Common myeloid progenitor, CD34-positive (primary cell): ENCODE results near the gene BRAT1.

Experiments
- CTCF ChIA-PET: fragments of 350-600 bp; sonication (Branson Sonifier 250); formaldehyde crosslinking; loops from one replicate; lab custom pipeline; 2021; ENCODE audit warnings: antibody characterized with exemption; lab: Charles Lee
- POLR2A ChIA-PET: fragments of 350-600 bp; sonication (Branson Sonifier 250); formaldehyde crosslinking; loops from one replicate; lab custom pipeline; 2021; ENCODE audit warnings: antibody characterized with exemption; lab: Charles Lee
- DNase-seq, 3 donors: peaks; one replicate each; pipeline versions ENCODE4 v3.0.0 to v3.0.0-alpha.2; 2013
- H3K27ac ChIP-seq, 2 experiments: 1 replicate in 1 of 2; 2 replicates in 1 of 2; pipeline ENCODE4 v1.7.0; 2013; ENCODE audit warnings: inconsistent platforms in 2 of 2, low read length in 2 of 2, mild to moderate bottlenecking in 2 of 2, low read depth in 1 of 2, moderate library complexity in 1 of 2; ENCODE audit not compliant: severe bottlenecking in 2 of 2, insufficient read depth in 1 of 2, poor library complexity in 1 of 2
- H3K27me3 ChIP-seq, 5 experiments: replicated peaks in 2 of 5; 1 replicate in 3 of 5; 2 replicates in 2 of 5; pipeline versions ENCODE4 v1.6.1 to v1.7.0; 2013; ENCODE audit warnings: low read length in 4 of 5, mild to moderate bottlenecking in 2 of 5, moderate library complexity in 2 of 5, inconsistent platforms in 1 of 5; ENCODE audit not compliant: insufficient read depth in 5 of 5, control insufficient read depth in 4 of 5
- H3K36me3 ChIP-seq, 4 experiments: 1 replicate in 2 of 4; 2 replicates in 2 of 4; pipeline versions ENCODE4 v1.6.1 to v1.7.0; 2013; ENCODE audit warnings: low read length in 3 of 4, control low read depth in 1 of 4, mild to moderate bottlenecking in 1 of 4; ENCODE audit not compliant: control insufficient read depth in 4 of 4, insufficient read depth in 4 of 4
- H3K4me1 ChIP-seq, 4 experiments: 1 replicate in 3 of 4; 2 replicates in 1 of 4; pipeline versions ENCODE4 v1.6.1 to v1.7.1; 2013; ENCODE audit warnings: low read length in 3 of 4, mild to moderate bottlenecking in 3 of 4, control low read depth in 1 of 4, inconsistent platforms in 1 of 4, moderate library complexity in 1 of 4; ENCODE audit not compliant: control insufficient read depth in 4 of 4, insufficient read depth in 4 of 4; ENCODE audit errors: control extremely low read depth in 1 of 4
- H3K4me3 ChIP-seq, 7 experiments: 1 replicate in 4 of 7; 2 replicates in 3 of 7; pipeline versions ENCODE4 v1.5.1 to v1.7.0; 2013; ENCODE audit warnings: mild to moderate bottlenecking in 7 of 7, low read length in 6 of 7, moderate library complexity in 6 of 7, inconsistent platforms in 2 of 7, low read depth in 2 of 7, control low read depth in 1 of 7; ENCODE audit not compliant: insufficient read depth in 4 of 7, control insufficient read depth in 1 of 7; ENCODE audit errors: extremely low read depth in 1 of 7
- H3K9me3 ChIP-seq, 5 experiments: 1 replicate in 4 of 5; 2 replicates in 1 of 5; pipeline versions ENCODE4 v1.6.1 to v1.7.1; 2013; ENCODE audit warnings: low read length in 4 of 5, mild to moderate bottlenecking in 2 of 5, inconsistent platforms in 1 of 5, low read depth in 1 of 5, moderate library complexity in 1 of 5; ENCODE audit not compliant: control insufficient read depth in 4 of 5, insufficient read depth in 2 of 5; ENCODE audit errors: control extremely low read depth in 1 of 5
- WGBS: methylation state at CpG from one replicate; pipeline ENCODE4 v1.1.5; 2013; ENCODE audit not compliant: insufficient coverage; 5-methylcytosine and 5-hydroxymethylcytosine counted together

The BRAT1 gene

DNA sequence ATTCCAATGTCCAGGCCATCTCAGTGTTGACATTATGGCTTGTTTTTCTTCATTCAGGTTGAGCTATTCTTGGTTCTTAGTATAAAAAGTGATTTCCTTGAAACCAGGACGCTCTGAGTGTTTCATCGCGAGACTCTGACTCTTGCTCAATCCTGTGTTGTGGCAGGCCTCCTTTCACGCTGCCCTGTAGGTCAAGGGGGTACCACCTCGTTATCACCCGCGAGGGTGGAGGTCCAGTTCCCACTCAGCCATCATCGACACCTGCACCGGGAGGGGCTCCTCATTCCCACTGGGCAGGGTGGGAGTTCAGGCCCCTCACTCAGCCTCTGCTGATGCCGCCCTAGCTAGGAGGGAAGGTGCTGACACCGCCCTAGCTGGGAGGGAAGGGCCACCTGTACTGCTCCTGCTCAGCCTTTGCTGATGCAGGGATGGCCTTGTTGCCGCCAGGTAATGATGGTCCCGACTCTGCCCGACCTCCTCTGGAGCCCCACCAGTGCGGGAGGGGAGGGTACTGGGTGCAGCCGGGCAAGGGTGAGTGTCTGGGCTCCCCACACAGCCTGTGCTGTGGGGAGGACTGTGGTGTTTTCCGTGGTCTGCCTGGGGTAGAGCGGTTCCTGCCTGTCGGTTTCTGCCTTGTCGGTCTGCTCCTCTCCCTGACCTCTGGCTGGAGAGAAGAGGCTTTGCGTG is 19.9 kb upstream of the BRAT1 start:
- no peak for DNase-seq
- H3K4me1 ChIP-seq, result peaks cover 0 to 5% (median 2%) of the 10 kb centered on the region in 4 experiments
- H3K27me3 ChIP-seq, result no peaks in the 10 kb centered on the region
- WGBS, result 93% methylated on average over 16 of the region's 21 CpGs
- CTCF ChIA-PET, result interaction anchor here (0.9 to 1.8 kb wide), 5 partner anchors 9 to 124 kb away, joined by 3 to 7 read pairs (median 4); no protein-coding TSS in a partner anchor
- POLR2A ChIA-PET, result no interaction called here
- H3K4me3 ChIP-seq, result no peak overlapping the region
- H3K27ac ChIP-seq, result no peak overlapping the region
- peaks cover 0 to 16% (median 6%) of the 10 kb centered on the region in 4 experiments for H3K36me3 ChIP-seq
- H3K9me3 ChIP-seq, result no peaks in the 10 kb centered on the region

DNA sequence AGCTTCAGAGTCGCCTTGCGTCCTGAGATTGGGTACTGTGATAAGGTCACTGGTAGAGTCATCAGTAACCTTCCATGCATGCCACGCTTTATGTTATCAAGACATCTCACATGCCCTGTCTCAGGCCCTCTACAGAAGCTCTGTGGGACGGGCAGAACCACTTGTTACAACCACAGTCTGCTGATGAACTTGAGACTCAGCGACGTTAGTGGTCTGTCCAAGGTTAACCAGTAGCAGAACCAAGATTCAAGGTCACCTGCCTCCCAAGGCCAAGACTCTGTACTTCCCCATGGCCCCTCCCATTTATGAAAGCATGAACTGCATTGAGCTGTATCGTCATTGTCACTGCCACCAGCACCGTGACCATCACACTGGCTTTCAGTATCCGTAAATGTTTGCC is 18.4 kb upstream of the BRAT1 start:
- DNase-seq, result no peak
- Histone ChIP-seq H3K27ac (no peak overlapping the region), H3K4me1 (peaks cover 0 to 5% (median 2%) of the 10 kb centered on the region in 4 experiments), H3K9me3 (no peaks in the 10 kb centered on the region), H3K4me3 (no peak overlapping the region), H3K36me3 (peaks cover 0 to 16% (median 6%) of the 10 kb centered on the region in 4 experiments), H3K27me3 (no peaks in the 10 kb centered on the region)
- ChIA-PET CTCF (interaction anchor here (0.9 to 1.8 kb wide), 5 partner anchors 11 to 76 kb away, joined by 3 to 7 read pairs (median 3); no protein-coding TSS in a partner anchor), POLR2A (no interaction called here)
- 91% methylated on average over 9 of the region's 9 CpGs for WGBS

DNA sequence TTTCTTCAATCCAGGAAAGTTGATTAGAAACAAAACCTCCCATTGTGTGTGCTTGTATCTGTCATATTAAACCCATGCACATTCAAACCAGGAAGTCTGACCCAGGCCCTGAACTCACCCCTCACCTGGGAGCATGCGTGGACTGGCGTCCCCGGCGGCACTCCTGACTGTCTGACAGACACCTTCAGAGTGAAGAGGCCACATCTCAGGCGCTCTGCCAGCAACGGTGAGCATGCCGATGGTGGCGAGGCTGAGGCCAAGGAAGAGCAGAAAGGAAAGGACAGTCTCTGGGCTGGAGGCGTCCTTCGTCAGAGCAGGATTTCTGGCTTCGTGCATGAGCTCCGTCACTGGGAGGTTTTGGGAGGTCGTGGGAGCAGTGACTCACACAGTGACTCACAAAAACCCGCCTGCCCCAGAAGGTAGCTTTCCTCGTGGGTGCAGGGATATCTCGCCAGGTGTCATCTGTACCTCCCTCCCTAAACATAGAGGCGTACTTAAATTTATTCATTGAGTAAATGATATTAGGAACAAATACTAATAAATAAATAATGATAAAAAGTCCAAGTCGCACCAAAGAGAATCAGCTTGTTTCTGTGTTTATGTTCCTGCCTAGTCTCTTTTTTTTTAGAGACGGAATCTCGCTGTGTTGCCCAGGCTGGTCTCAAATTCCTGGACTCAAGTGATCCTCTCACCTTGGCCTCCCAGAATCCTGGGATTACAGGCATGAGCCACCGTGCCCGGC is 16.9 kb upstream of the BRAT1 start:
- Histone ChIP-seq H3K4me1 (peaks cover 3 to 13% (median 9%) of the 10 kb centered on the region in 4 experiments), H3K9me3 (no peaks in the 10 kb centered on the region), H3K27me3 (no peaks in the 10 kb centered on the region), H3K27ac (no peak overlapping the region), H3K4me3 (no peak overlapping the region), H3K36me3 (peaks cover 0 to 12% (median 6%) of the 10 kb centered on the region in 4 experiments)
- no peak for DNase-seq
- CTCF ChIA-PET, result interaction anchor here (1.1 to 1.3 kb wide), 3 partner anchors 13 to 104 kb away, joined by 3 to 4 read pairs (median 3); no protein-coding TSS in a partner anchor
- POLR2A ChIA-PET, result no interaction called here
- 98% methylated on average over 12 of the region's 22 CpGs for WGBS

DNA sequence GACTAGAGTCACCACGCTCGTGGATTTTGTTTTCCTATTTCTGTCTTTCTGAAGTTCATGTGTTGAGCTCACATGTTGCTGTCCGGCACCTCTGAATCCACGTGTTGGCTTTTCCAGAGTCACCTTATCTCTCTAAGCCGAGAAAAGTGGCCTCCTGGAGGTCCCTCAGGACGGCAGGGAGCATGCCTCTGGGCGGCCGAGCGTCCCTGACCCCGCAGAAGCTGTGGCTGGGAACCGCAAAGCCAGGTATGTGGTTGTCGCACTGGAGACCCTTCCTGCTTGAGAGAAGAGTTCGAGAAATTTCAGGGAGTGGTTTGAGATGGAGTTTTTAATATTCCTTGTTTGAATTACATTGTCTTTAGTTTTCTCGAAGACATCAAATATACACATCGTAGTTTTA is 16.1 kb upstream of the BRAT1 start:
- peaks cover 0 to 12% (median 6%) of the 10 kb centered on the region in 4 experiments for H3K36me3 ChIP-seq
- WGBS, result over 99% methylated on average over 12 of the region's 15 CpGs
- no peak overlapping the region for H3K4me3 ChIP-seq
- CTCF ChIA-PET, result interaction anchor here (1.1 to 1.3 kb wide), 3 partner anchors 12 to 103 kb away, joined by 3 to 4 read pairs (median 3); no protein-coding TSS in a partner anchor
- no peaks in the 10 kb centered on the region for H3K27me3 ChIP-seq
- no peaks in the 10 kb centered on the region for H3K9me3 ChIP-seq
- peaks cover 3 to 13% (median 10%) of the 10 kb centered on the region in 4 experiments for H3K4me1 ChIP-seq
- POLR2A ChIA-PET, result no interaction called here
- no peak overlapping the region for H3K27ac ChIP-seq
- no peak for DNase-seq

DNA sequence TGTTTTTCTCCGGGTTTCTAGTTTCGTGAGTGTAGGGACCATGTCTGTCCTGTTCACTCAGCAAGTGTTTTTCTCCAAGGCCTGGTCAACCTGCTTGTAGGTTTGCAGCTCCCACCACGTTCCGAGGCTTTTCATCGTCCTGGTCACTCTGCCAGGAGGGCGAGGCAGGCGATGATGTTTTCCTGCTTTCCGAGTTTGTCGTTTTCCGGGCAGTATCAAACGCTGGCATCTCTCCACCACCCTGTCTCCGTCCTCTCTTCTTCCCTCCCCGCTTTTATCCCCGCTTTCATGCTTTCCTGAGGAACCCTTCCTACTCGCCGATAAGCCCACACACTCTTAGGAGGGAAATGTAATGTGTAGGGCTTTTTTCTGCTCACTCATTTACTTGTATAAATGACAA is 14.7 kb upstream of the BRAT1 start:
- Histone ChIP-seq H3K36me3 (peaks cover 0 to 12% (median 6%) of the 10 kb centered on the region in 4 experiments), H3K27ac (no peak overlapping the region), H3K9me3 (no peaks in the 10 kb centered on the region), H3K4me3 (no peak overlapping the region), H3K27me3 (no peaks in the 10 kb centered on the region), H3K4me1 (peaks cover 3 to 10% (median 6%) of the 10 kb centered on the region in 4 experiments)
- ChIA-PET POLR2A (no interaction called here), CTCF (no interaction called here)
- DNase-seq, result no peak
- WGBS, result 95% methylated on average over 12 of the region's 16 CpGs

DNA sequence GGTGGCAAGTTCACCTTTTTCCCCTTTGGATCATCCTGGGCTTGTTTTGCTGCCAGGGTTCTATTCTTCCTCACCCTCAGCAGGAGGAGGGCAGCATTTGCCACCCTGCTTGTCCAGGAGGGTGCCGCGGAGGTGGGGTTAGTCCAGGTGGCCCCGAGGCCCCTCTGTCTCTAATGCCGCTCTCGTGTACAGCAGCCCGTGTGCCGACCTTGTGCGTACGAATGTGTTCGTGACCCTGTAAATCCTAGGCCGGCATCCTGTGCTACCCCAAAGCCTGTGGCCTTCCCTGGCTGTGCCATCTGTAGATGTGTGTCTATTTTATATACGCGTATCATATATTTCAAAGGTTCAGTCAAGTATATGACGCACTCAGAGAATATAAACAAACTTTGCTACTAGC is 14.1 kb upstream of the BRAT1 start:
- no peak for DNase-seq
- Histone ChIP-seq H3K9me3 (no peaks in the 10 kb centered on the region), H3K4me1 (peaks cover 3 to 10% (median 6%) of the 10 kb centered on the region in 4 experiments), H3K27ac (no peak overlapping the region), H3K36me3 (peaks cover 0 to 10% (median 6%) of the 10 kb centered on the region in 4 experiments), H3K27me3 (no peaks in the 10 kb centered on the region), H3K4me3 (no peak overlapping the region)
- WGBS, result 96% methylated on average over 11 of the region's 14 CpGs
- ChIA-PET POLR2A (no interaction called here), CTCF (no interaction called here)
